Measurements from ENCODE around the gene IRF2BP1.
"Not testable (repeated sequence)": the region's sequence is repeated elsewhere in the genome, so short reads cannot be mapped to it uniquely, and the experiment has no call there.

IRF2BP1 gene

DNA sequence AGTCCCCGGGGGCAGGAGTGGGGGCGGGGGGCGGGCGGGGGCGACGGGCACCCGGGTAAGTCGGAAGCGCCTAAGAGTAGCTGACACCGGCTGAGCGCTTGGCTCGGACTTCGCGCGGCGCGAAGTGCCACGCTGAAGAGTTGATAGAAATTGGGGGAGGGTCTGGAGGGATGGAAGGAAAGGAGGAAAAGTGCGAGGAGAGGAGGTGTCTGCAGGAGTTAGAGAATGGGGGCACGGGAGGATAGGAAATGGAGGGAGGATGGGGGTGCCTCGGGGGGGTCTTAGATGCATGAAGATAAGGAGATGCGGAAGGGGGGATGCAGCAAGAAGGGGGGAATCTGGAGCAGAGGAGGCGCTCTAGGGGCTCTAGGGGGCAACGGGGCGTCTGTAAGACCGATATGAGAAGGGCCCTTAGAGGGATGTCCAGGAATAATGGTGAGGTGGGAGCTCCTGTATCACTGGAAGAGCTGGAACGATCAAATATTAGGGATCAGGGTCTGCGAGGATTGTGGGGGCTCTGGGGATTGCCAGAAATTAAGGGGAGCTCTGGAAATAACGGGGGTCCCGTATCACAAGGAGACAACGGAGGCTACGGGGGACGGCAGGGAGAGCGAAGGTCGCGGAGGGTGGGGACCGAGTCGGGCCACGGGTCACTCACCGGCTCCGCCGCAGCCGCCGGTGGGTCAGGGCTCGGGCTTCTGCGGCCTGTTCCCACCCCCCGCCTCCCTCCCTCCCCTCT is 16.1 kb upstream of the IRF2BP1 start, which contains the start of gene MYPOP:
MYPOP (minus strand) TSS at position 702 of the 739 bp plus-strand sequence. CDS start 840 bp downstream, outside the sequence.
- no peak for DNase-seq

GRCh38 chr19:45901432-45901911 is 15.5 kb upstream of the IRF2BP1 start:
- no peak for DNase-seq

- no peak for DNase-seq
These were observed 14.9 kb upstream of the IRF2BP1 start for GRCh38 chr19:45900738-45901431.

GRCh38 chr19:45899919-45900589 is 14.1 kb upstream of the IRF2BP1 start:
- DNase-seq = no peak

DNA sequence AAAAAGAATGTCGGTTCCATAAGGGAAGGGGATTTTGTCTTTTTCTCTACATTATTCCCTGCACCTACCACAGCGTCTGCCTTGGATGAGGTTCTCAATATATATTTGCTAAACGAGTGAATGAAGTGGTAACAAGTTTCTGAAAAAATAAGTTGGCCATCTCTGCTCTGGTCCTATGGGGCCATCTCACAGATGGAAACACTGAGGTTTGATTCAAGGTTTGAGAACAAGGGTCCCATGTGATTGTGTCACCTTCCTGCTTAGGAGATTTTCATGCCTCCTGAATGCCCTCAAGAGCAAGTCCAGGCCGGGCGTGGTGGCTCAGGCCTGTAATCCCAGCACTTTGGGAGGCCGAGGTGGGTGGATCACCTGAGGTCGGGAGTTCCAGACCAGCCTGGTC is 13.3 kb upstream of the IRF2BP1 start:
- no peak for DNase-seq

DNA sequence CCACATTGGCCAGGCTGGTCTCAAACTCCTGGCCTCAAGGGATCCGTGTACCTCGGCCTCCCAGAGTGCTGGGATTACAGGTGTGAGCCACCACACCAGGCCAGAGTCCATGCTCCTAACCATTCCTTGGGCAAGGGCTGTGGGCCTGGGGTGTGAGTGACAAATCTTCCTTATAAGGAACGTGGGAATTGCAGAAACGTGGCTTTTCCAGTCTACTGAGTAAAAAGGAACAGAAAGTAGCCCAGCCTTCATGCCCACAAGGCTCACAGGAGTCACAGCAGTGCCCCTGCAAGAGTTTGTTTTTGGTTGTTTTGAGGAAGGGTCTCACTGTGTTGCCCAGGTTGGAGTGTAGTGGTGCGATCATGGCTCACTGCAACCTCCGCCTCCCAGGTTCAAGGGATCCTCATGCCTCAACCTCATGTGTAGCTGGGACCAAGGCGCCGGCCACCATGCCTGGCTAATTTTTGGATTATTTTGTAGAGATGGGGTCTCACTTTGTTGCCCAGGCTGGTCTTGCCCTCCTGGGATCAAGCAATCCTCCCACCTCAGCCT is 11.4 kb upstream of the IRF2BP1 start:
- no peak for DNase-seq

DNA sequence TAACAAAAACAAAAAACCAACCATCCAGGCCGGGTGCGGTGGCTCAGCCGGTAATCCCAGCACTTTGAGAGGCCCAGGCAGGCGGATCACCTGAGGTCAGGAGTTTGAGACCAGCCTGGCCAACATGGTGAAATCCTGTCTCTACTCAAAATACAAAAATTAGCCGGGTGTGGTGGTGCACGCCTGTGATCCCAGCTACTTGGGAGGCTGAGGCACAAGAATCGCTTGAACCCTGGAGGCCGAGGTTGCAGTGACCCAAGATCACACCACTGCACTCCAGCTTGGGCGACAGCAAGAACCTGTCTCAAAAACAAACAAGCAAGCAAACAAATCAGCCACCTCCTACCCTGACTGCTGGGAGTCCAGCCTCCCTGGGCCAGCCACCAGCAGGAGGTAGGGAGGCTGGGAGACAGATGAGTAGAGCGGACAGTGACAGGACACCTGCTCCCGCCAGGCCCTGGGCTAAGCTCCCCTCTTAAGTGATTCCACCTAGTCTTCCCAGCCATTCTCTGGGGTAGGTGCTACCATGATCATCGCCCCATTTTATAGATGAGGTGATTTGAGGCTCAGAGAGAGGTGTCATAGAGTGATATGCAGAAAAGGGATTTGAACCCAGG is 10.2 kb upstream of the IRF2BP1 start:
- DNase-seq = not testable (repeated sequence)

DNA sequence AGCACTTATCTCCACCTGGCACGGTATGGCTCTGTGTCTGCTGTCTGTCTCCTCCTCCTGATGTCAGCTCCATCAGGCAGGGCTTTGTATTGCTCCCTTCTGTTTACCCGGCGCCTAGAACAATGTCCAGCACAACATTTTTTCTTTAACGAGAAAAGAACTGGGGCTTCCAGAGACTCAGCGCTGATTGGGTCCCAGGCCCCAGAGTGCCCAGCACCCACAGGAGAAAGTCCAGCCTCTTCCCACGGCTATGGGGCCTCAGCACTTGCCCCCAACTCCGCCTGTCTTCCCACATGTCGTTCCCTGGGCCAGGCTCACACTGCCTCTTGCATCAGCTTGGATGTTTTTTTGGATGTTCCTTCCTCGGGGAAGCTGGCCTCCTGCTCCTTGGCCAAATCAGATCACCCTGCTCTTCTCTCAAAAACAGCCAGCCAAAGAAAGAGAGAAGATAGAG is 9.6 kb upstream of the IRF2BP1 start:
- DNase-seq = no peak

GRCh38 chr19:45890877-45891276 is 4.9 kb upstream of the IRF2BP1 start:
- no peak for DNase-seq

DNA sequence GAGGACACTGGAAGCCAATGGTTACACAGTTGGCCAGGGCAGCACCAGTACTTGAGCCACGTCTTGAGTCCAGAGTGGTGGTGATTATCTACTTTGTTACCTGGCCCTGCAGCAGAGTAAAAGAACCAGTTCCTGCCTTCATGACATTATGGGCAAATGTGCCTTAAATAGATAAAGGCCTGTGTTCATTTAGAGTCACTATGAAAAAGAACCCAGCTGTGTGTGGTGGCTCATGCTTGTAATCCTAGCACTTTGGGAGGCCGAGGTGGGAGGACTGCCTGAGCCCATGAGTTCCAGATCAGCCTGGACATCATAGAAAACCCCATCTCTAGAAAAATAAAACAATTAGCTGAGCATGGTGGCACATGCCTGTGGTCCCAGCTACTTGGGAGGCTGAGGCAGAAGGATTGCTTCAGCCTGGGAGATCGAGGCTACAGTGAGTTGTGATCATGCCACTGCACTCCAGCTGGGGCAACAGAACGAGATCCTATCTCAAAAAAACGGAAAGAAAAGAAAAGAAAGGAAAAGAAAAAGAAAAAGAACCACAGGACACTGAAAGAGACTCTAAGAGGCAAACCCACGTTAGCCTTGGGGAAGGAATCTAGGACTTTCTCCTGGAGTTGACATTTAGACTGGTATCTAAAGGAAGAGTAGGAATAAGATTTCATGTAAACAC is 3.4 kb upstream of the IRF2BP1 start:
- no peak for DNase-seq

- DNase-seq = no peak
These were observed 1.3 kb upstream of the IRF2BP1 start for GRCh38 chr19:45887200-45887710.

DNA sequence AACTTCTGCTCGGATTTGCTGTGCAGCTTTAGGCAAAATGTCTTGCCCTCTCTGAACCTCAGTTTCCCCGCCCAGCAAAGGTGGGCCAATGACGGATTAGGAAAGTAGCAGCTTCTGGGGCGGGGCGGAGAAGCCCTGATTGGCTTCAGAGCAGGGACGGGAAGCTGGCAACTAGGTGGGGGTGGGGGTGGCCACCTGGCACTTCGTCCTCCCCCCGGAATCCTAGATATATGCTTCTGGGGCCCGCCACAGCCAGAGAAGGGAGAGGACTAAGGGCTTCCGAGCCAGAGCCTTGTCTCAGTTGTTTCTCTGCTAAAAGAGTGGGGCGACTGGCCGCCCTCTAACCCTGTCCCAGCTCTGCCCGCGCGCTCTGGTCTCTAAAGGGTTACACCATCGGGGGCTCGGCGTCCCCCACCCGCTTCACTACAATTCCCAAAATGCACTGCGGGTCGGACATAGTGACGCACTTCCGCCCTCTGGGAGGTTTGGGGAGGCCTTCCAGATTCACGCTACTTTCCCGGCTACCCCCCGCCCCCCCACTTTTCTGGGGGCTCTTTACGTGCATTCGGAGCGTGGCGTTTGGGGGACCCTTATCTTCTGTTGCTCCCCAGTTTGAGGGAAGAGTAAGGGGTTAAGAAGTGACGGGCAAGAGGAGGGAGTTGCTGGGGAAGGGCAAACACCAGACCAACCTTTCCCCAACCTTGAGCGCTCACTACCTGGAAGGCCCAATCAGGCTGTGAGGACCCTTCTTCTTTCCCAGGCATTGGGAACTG is 672 bp upstream of the IRF2BP1 start:
- DNase-seq = peak; percentile 87

- no peak for DNase-seq
These were observed 1.0 kb downstream of the IRF2BP1 start for GRCh38 chr19:45884682-45885555.

- no peak for DNase-seq
These were observed 1.9 kb downstream of the IRF2BP1 start for GRCh38 chr19:45883881-45884681.

DNA sequence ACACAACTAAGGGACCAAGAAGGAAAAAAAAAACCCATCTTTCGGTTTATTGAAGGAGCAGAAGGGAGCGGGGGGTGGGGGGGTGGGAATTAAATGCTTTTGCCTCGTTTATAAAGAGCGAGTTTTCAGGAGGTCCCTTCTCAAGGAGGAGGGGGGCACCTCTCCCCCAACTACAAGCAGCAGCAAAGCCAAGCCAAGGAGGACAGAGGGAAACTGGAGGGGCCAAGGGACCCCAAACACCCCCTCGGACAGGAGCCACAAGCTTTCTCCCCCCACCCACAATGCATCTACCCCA is 2.4 kb downstream of the IRF2BP1 start:
- DNase-seq = no peak

GRCh38 chr19:45882652-45883585 is 3.0 kb downstream of the IRF2BP1 start:
- peak; percentile 74 for DNase-seq

- DNase-seq = no peak
These were observed 3.9 kb downstream of the IRF2BP1 start for GRCh38 chr19:45881909-45882528.
